NCI-H1694 treated with DMSO at 0.1 percent for 48 hours (cell line): Measurements from ENCODE around the gene FGF9.
A peak's percentile ranks its signal among the peaks of the same experiment; 100 is the strongest.

ENCODE experiments used
- DNase-seq: peaks from one replicate; lab custom pipeline; 2025; lab: John Stamatoyannopoulos, UW

FGF9 gene

GRCh38 chr13:21670883-21671619, at the start of gene FGF9:
TSS of gene FGF9 (plus strand) at chr13:21671073. CDS start at chr13:21671913, 840 bp downstream.
- DNase-seq: peak; percentile 40

DNA sequence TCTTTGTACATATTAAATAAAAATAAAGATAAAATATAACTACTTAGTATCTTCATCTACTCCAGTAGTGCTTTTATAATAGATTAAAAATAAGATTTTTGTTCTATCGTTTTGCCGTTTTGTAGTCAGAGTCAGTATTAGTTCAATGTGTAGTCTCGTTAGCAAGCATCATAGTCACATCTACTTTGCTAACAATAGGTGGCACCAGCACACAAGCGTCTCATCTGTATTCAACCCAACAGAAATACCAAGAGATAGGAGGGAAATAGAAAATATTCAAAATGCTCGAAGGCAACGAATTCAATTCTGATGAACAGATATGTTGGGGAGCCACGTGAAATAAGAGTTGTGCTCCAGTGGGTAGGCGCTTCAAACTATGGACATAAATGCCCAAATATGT, 45.5 kb upstream of the FGF9 start:
- DNase-seq: peak; percentile 58

DNA sequence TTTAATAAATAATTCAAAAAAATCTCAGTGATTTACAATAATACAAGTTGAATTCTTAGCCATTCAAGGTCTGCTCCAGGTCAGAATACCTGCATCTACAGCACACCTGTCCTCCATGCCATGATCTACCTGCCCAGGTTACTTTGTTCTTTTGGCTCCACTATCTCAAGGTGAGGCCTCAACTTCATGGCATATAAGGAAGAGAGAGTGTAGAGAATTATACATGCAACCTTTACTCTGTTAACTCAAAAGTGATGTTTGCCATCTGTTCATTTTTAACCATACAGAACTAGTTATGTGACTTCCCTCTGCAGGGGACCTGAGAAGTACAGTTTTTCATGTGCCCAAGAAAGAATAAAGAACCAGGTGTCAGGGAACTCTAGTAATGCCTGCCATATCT, 38.7 kb upstream of the FGF9 start:
- no peak for DNase-seq

GRCh38 chr13:21636656-21637055, 34.2 kb upstream of the FGF9 start:
- DNase-seq: no peak

DNA sequence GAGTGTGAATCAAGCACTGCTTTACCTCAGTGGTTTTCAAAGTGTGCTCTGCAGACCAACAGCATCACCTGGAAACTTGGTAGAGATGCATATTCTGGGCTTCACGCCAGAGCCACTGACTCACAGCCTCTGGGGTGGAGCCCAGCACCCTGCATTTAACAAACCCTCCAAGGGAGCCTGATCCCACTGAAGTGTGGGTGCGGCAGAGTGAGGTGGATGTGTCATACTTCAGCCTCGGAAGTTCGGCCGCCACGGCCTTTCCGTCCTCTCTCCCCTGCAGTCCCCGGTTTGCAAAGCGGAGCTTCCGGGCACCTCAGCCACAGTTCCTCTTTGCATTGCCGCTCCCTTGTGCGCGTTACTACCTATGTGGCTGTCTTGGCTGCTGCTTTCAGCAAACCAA, 33.6 kb upstream of the FGF9 start:
- DNase-seq: no peak

- peak; percentile 1 for DNase-seq
Measured at GRCh38 chr13:21638319-21639282, 32.3 kb upstream of the FGF9 start.

GRCh38 chr13:21639561-21639960, 31.3 kb upstream of the FGF9 start:
- DNase-seq: no peak

GRCh38 chr13:21641629-21642028, 29.2 kb upstream of the FGF9 start:
- DNase-seq: no peak

DNA sequence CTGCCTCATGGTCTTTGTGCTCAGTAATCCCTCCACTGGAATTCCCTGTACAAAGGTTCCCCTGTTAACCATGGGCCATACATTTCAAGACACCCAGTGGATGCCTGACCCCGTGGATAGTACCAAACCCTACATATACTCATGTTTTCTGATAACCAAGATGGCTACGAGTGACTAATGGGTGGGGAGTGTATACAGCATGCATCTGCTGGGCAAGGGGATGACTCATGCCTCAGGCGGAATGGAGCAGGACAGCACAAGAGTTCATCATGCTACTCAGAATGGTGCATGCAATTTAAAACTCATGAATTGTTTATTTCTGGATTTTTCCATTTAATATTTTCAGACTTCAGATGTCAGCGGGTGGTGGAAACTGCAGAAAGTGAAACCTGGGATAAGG, 13.3 kb upstream of the FGF9 start:
- no peak for DNase-seq

DNA sequence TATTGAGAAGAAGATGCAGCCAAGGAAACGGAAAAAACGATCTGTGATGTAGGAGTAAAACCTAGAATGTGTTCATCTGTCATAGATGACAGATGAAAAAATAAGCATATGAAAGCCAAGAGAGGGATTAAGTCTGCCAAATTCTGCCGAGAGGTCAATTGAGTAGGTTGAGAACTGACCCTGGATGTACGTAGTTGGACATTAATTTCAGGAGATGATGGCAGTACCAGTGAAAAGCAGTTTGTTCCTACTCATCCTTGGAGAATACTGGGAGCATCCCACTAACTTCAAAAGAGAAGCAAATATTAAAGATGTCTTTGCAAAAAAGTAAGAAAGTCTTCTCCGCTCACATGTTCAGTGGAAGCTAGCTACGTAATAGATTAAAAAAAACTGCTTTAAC, 11.8 kb upstream of the FGF9 start:
- no peak for DNase-seq

DNA sequence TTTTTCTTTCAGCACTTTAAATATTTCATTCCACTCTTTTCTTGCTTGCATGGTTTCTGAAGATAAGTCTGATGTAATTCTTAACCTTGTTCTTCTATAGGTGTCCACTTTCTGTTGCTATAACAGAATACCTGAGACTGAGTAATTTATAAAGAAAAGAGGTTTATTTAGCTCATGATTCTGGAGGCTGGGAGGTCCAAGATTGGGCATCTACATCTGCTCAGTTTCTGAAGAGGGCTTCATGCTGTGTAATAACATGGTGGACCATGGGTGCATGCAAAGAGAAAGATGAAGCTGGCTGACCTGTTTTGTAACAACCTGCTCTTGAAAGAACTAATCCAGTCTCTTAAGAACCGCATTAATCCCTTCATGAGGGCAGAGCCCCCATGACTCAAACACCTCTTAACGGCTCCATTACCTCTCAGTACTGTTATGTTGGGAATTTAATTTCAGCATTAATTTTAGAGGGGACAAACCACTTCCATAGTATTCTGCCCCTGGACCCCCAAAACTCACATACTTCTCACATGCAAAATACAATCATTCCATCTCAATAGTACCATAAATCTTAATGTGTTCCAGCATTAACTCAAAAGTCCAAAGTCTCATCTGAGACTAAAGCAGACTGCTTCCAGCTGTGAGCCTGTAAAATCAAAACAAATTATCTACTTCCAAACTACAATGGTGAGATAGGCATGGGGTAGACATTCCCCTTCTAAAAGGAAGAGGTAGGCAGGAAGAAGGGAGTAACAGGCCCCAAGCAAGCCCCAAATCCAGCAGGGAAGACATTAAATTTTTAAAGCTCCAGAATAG, 9.6 kb upstream of the FGF9 start:
- no peak for DNase-seq

DNA sequence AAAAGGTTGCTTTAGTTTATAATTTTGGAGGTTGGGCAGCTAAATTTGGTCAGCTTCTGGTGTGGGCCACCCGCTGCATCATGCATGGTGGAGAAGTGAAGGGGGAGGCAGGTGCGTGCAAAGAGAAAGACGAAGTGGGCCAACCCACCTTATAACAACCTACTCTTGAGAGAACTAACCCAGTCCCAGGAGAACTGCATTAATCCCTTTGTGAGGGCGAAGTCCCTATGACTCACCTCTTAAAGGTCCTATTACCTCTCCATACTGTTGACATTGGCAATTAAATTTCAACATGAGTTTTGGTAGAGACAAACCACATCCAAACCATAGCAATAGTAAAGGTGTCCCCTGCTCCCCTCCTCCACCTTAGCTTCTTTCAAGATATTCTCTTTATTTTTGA, 7.7 kb upstream of the FGF9 start:
- DNase-seq: no peak

- no peak for DNase-seq
Measured at GRCh38 chr13:21668732-21669275, 2.1 kb upstream of the FGF9 start.

DNA sequence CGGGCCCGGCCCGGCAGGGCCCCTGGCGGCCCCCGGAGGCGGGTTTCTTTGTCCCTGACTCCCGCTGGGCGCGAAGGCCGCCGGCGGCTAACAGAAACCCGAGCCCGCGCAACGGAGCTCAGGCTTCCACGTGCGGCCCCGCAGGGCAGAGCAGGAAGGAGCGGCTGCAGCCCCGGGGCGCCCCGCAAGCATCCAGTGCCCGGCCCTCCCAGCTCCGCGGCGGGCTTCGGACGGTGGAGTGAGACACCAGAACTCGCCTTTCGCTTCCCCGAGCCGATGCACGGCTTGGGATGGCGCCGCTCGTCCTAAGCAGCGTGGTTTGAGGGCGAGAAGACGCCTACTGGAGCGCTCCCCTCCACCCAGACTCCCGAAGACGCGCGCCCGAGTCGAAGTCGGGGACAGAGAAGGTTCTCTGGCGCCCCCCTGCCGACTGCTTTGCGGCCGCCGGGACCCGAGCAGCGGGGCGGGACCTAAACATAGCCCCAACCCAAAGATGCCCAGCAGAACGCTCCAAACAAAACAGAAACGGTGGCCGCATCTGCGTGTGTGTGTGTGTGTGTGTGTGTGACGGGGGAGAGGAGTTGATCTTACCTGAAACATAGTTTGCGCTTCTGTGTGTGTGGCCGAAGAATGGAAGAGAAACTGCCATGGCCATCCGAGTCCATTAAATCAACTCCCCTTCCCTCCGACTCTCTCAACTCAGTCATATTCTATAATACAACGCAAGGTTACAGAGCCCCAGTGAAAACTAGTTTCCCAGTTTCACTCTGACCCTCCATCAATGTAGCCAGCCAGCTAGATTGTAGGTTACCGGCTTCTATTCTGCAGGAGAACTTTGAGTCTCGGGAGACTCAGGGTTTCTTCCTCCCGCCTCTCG, 629 bp upstream of the FGF9 start:
- no peak for DNase-seq

DNA sequence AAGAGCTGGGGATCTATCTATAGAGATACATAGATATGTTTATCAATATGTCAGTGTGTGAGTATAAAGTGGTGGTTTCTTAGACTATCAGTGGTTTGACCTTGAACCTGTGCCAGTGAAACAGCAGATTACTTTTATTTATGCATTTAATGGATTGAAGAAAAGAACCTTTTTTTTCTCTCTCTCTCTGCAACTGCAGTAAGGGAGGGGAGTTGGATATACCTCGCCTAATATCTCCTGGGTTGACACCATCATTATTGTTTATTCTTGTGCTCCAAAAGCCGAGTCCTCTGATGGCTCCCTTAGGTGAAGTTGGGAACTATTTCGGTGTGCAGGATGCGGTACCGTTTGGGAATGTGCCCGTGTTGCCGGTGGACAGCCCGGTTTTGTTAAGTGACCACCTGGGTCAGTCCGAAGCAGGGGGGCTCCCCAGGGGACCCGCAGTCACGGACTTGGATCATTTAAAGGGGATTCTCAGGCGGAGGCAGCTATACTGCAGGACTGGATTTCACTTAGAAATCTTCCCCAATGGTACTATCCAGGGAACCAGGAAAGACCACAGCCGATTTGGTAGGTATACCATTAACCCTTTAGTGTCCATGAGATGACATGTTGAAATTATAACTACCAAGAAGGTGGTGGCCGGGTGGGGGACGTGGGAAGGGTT, 880 bp downstream of the FGF9 start:
- DNase-seq: no peak

- DNase-seq: no peak
Measured at GRCh38 chr13:21672287-21672680, 1.4 kb downstream of the FGF9 start.

GRCh38 chr13:21672796-21673538, 2.1 kb downstream of the FGF9 start:
- DNase-seq: no peak

- no peak for DNase-seq
Measured at GRCh38 chr13:21673539-21673788, 2.6 kb downstream of the FGF9 start.

GRCh38 chr13:21673789-21674489, 3.1 kb downstream of the FGF9 start:
- DNase-seq: no peak
